ENCODE data around the gene APPL1. TPM values are rescaled to one million over a fixed set of nuclear protein-coding genes. Genes with fewer than 3 reads are reported as not detected.
"Not testable (repeated sequence)": the region's sequence is repeated elsewhere in the genome, so short reads cannot be mapped to it uniquely, and the experiment has no call there.

APPL1 gene
- total RNA-seq, 1 experiment from 2014 or later: 22.3 TPM

DNA sequence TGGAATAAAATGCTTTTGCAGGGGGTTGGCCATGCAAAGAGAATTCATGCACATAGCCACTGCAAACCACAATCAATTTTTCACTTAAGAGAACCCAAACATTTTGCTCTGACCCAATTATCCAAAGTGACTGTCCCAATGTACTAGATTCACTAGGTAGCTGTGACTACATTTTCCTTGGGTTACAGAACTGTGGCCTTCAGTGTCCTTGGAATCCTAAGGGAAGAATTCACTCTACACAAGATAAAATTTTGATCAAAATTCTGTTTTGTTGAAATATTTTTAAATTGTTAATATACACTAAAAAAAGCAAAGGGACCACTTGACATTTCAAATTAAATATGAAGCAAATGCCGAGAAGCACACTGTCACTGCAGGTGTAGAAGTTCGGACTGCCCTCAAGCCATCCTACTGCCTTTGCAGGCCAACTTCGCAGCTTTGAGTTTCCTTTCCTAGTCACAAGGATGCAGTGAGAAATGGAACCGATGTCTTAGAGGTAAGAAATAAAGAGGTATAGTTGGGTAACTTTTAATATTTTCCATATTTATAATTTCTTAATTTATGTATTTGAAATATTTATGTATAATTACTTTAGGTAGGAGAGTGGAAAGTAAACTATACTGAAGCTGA lies 65.5 kb downstream of the APPL1 start:
- no peak overlapping the region for H3K27ac ChIP-seq (ENCODE audit: low read depth, low read length, poor library complexity, severe bottlenecking)
- ChIA-PET CTCF (no interaction called here), POLR2A (ENCODE audit: low non-redundant PET) (no interaction called here)
- H3K27me3 ChIP-seq (replicated peaks; ENCODE audit: insufficient read depth, low read depth, low read length, poor library complexity): no peaks in the 10 kb centered on the region
- DNase-seq (ENCODE audit: low spot score): no peak
- intact Hi-C loops (cut with micrococcal nuclease; ENCODE audit: unreplicated experiment): no loop called here
- TF ChIP-seq, protein P1, sequence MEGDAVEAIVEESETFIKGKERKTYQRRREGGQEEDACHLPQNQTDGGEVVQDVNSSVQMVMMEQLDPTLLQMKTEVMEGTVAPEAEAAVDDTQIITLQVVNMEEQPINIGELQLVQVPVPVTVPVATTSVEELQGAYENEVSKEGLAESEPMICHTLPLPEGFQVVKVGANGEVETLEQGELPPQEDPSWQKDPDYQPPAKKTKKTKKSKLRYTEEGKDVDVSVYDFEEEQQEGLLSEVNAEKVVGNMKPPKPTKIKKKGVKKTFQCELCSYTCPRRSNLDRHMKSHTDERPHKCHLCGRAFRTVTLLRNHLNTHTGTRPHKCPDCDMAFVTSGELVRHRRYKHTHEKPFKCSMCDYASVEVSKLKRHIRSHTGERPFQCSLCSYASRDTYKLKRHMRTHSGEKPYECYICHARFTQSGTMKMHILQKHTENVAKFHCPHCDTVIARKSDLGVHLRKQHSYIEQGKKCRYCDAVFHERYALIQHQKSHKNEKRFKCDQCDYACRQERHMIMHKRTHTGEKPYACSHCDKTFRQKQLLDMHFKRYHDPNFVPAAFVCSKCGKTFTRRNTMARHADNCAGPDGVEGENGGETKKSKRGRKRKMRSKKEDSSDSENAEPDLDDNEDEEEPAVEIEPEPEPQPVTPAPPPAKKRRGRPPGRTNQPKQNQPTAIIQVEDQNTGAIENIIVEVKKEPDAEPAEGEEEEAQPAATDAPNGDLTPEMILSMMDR (conservative IDR thresholded peaks at IDR 0.05; ENCODE audit: low read depth, low read length): no peak
- no peak for TF ChIP-seq EZH2 (IDR thresholded peaks at IDR 0.05; ENCODE audit: borderline replicate concordance, low read depth, low read length, poor library complexity, severe bottlenecking)
- H3K4me3 ChIP-seq (ENCODE audit: low read depth, low read length, poor library complexity, severe bottlenecking): no peak overlapping the region
- BruUV-seq (replicated peaks): no TSS peak
- H3K4me1 ChIP-seq (ENCODE audit: insufficient read depth, low read length, poor library complexity, severe bottlenecking): no peaks in the 10 kb centered on the region
- no peaks in the 10 kb centered on the region for H3K9me3 ChIP-seq (ENCODE audit: low read depth, low read length, poor library complexity, severe bottlenecking)
- H3K36me3 ChIP-seq (ENCODE audit: insufficient read depth, low read length, poor library complexity, severe bottlenecking): no peaks in the 10 kb centered on the region

DNA sequence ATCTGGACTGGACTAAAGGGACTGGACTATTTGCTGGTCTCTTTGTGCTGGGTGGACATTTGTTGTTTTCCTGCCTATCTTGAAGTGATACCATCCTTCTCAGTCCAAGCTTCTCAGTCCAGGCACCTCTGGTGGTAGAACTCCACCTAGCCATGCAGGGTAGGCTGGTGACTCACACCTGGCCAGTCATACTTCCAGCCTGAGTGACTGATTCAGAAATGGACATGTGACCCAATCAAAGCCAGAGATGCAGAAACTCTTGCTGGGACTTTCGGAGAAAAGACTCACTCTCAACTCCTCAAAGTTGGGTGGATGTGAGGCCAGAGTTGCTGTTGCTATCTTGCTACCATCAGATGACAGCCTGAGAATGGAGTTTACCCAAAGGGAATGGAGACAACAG lies 70.5 kb downstream of the APPL1 start:
- TF ChIP-seq, protein P1 (conservative IDR thresholded peaks at IDR 0.05; ENCODE audit: low read depth, low read length): no peak
- no peak for TF ChIP-seq EZH2 (IDR thresholded peaks at IDR 0.05; ENCODE audit: borderline replicate concordance, low read depth, low read length, poor library complexity, severe bottlenecking)
- POLR2A ChIA-PET (ENCODE audit: low non-redundant PET): no interaction called here
- H3K9me3 ChIP-seq (ENCODE audit: low read depth, low read length, poor library complexity, severe bottlenecking): no peaks in the 10 kb centered on the region
- no peaks in the 10 kb centered on the region for H3K36me3 ChIP-seq (ENCODE audit: insufficient read depth, low read length, poor library complexity, severe bottlenecking)
- H3K27ac ChIP-seq (ENCODE audit: low read depth, low read length, poor library complexity, severe bottlenecking): no peak overlapping the region
- DNase-seq (ENCODE audit: low spot score): no peak
- H3K4me1 ChIP-seq (ENCODE audit: insufficient read depth, low read length, poor library complexity, severe bottlenecking): no peaks in the 10 kb centered on the region
- no peaks in the 10 kb centered on the region for H3K27me3 ChIP-seq (replicated peaks; ENCODE audit: insufficient read depth, low read depth, low read length, poor library complexity)
- intact Hi-C loops (cut with micrococcal nuclease; ENCODE audit: unreplicated experiment): no loop called here
- H3K4me3 ChIP-seq (ENCODE audit: low read depth, low read length, poor library complexity, severe bottlenecking): no peak overlapping the region
- no TSS peak for BruUV-seq (replicated peaks)
- CTCF ChIA-PET: no interaction called here

DNA sequence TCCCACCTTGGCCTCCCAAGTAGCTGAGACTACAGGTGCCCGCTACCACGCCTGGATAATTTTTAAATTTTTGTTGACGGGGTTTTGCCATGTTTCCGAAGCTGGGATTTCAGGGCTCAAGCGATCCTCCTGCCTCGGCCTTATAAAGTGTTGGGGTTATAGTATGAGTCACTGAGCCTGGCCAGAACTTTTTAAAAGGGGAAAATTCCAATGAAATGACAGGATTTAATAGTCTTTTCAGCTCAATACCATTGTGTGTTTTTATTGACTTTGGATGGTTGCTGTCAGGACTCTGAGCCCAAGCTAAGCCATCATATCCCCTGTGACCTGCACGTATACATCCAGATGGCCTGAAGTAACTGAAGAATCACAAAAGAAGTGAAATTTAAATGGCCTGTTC lies 76.0 kb downstream of the APPL1 start:
- BruUV-seq (replicated peaks); POLR2A ChIA-PET (ENCODE audit: low non-redundant PET); CTCF ChIA-PET: not testable (repeated sequence)

DNA sequence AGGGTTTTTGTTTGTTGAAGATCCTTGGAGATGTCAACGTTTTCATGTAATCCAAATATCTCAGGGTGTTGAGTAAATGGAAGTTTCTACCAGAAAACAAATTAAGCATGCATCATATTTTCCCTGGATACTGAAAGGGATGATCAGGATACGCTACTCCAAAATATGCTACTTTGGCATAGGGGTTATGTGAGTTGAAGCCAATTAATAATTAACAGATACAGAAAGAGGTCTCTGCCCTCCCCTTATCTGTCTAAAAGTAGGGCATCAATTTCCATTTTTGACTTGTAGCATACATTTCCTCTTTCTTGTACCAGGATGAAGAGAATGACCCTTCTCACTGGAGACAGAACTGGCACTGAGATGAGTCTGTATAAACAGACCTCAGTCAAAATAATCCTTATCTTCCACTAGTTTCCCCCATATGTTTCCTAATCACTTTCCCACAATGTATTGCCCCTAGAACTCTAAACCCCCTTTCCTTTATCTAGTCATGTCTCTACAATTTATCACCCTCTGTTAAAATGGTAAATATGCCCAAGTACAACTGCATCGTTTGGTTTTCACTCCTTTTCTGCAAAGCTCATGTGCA lies 82.3 kb downstream of the APPL1 start:
- H3K27me3 ChIP-seq (replicated peaks; ENCODE audit: insufficient read depth, low read depth, low read length, poor library complexity): no peaks in the 10 kb centered on the region
- POLR2A ChIA-PET (ENCODE audit: low non-redundant PET): no interaction called here
- no peaks in the 10 kb centered on the region for H3K36me3 ChIP-seq (ENCODE audit: insufficient read depth, low read length, poor library complexity, severe bottlenecking)
- TF ChIP-seq, protein P1 (conservative IDR thresholded peaks at IDR 0.05; ENCODE audit: low read depth, low read length): no peak
- no peak for TF ChIP-seq EZH2 (IDR thresholded peaks at IDR 0.05; ENCODE audit: borderline replicate concordance, low read depth, low read length, poor library complexity, severe bottlenecking)
- DNase-seq (ENCODE audit: low spot score): no peak
- CTCF ChIA-PET: no interaction called here
- intact Hi-C loops (cut with micrococcal nuclease; ENCODE audit: unreplicated experiment): no loop called here
- H3K4me3 ChIP-seq (ENCODE audit: low read depth, low read length, poor library complexity, severe bottlenecking): no peak overlapping the region
- no TSS peak for BruUV-seq (replicated peaks)
- H3K27ac ChIP-seq (ENCODE audit: low read depth, low read length, poor library complexity, severe bottlenecking): no peak overlapping the region
- no peaks in the 10 kb centered on the region for H3K9me3 ChIP-seq (ENCODE audit: low read depth, low read length, poor library complexity, severe bottlenecking)
- H3K4me1 ChIP-seq (ENCODE audit: insufficient read depth, low read length, poor library complexity, severe bottlenecking): no peaks in the 10 kb centered on the region

More for the DNA sequence above, 76.0 kb downstream of the APPL1 start:
- H3K4me3 ChIP-seq (ENCODE audit: low read depth, low read length, poor library complexity, severe bottlenecking); H3K27me3 ChIP-seq (replicated peaks; ENCODE audit: insufficient read depth, low read depth, low read length, poor library complexity); H3K27ac ChIP-seq (ENCODE audit: low read depth, low read length, poor library complexity, severe bottlenecking); DNase-seq (ENCODE audit: low spot score); H3K4me1 ChIP-seq (ENCODE audit: insufficient read depth, low read length, poor library complexity, severe bottlenecking); H3K36me3 ChIP-seq (ENCODE audit: insufficient read depth, low read length, poor library complexity, severe bottlenecking); H3K9me3 ChIP-seq (ENCODE audit: low read depth, low read length, poor library complexity, severe bottlenecking); intact Hi-C loops (cut with micrococcal nuclease; ENCODE audit: unreplicated experiment): not testable (repeated sequence)
